Frontal cortex (tissue), 4 donors: ENCODE measurements around the gene LSM3. TPM values are rescaled to one million over a fixed set of nuclear protein-coding genes. Genes with fewer than 3 reads are reported as not detected.

Experiments
- DNase-seq, 2 donors: peaks; one replicate each; pipeline ENCODE4 v3.0.0; 2012; ENCODE audit warnings: low spot score in 2 of 2
- FAIRE-seq: peaks from 2 replicates; lab custom pipeline; 2012; peaks lifted over from hg19 to GRCh38; lab: Jason Lieb, UNC
- total RNA-seq: library from RNA; depleted of rRNA; stranded (reverse); fragments of >200 nt; gene quantifications from one replicate; pipeline ENCODE4 v1.2.3, GENCODE V29; 2014
- donor health status: control.
- donor health status: control.
- donor health status: control.

Gene LSM3
- total RNA-seq, 1 donor from 2014 or later: 13.5 TPM

- DNase-seq (no peak), FAIRE-seq (no peak)
Observed at GRCh38 chr3:14142567-14143270, 35.9 kb upstream of the LSM3 start.

GRCh38 chr3:14143271-14144225 lies 35.1 kb upstream of the LSM3 start:
- DNase-seq (no peak), FAIRE-seq (peak; percentile 56)

- peak; percentile 61 to 85 for DNase-seq
- FAIRE-seq: no peak
Observed at GRCh38 chr3:14144423-14145075, 34.1 kb upstream of the LSM3 start.

GRCh38 chr3:14145236-14145635 lies 33.4 kb upstream of the LSM3 start:
- DNase-seq (no peak), FAIRE-seq (no peak)

GRCh38 chr3:14145670-14146380 lies 32.8 kb upstream of the LSM3 start:
- FAIRE-seq: no peak
- no peak for DNase-seq

- no peak for DNase-seq
- no peak for FAIRE-seq
Observed at GRCh38 chr3:14146381-14147065, 32.1 kb upstream of the LSM3 start.

- FAIRE-seq (no peak), DNase-seq (no peak)
Observed at GRCh38 chr3:14147066-14147435, 31.6 kb upstream of the LSM3 start.

GRCh38 chr3:14147617-14148016 lies 31.0 kb upstream of the LSM3 start:
- FAIRE-seq: no peak
- no peak for DNase-seq

- no peak for FAIRE-seq
- DNase-seq: no peak
Observed at GRCh38 chr3:14148041-14148985, 30.3 kb upstream of the LSM3 start.

- FAIRE-seq (no peak), DNase-seq (no peak)
Observed at GRCh38 chr3:14150078-14150477, 28.5 kb upstream of the LSM3 start.

GRCh38 chr3:14150491-14151230 lies 28.0 kb upstream of the LSM3 start:
- no peak for FAIRE-seq

GRCh38 chr3:14151471-14152083 lies 27.0 kb upstream of the LSM3 start:
- no peak for DNase-seq
- no peak for FAIRE-seq

More at GRCh38 chr3:14150491-14151230, 28.0 kb upstream of the LSM3 start:
- no peak for DNase-seq

- DNase-seq (no peak), FAIRE-seq (no peak)
Observed at GRCh38 chr3:14152233-14152962, 26.2 kb upstream of the LSM3 start.

GRCh38 chr3:14152963-14153355 lies 25.7 kb upstream of the LSM3 start:
- FAIRE-seq: no peak
- DNase-seq: no peak

- no peak for FAIRE-seq
- no peak for DNase-seq
Observed at GRCh38 chr3:14153663-14154062, 25.0 kb upstream of the LSM3 start.

- FAIRE-seq (no peak), DNase-seq (no peak)
Observed at GRCh38 chr3:14154276-14154675, 24.3 kb upstream of the LSM3 start.
